Left ventricle myocardium inferior (tissue), 1 donor: ENCODE results near the gene SPPL2B. TPM values are rescaled to one million over a fixed set of nuclear protein-coding genes. Genes with fewer than 3 reads are reported as not detected.
"Not testable (repeated sequence)": the region's sequence is repeated elsewhere in the genome, so short reads cannot be mapped to it uniquely, and the experiment has no call there.

Experiments
- DNase-seq: peaks from one replicate; pipeline ENCODE4 v3.0.0-alpha.2; 2020
- H3K27ac ChIP-seq: fragments of 200-600 bp; replicated peaks from 2 replicates; pipeline ENCODE4 v1.8.0; 2021
- H3K27me3 ChIP-seq: fragments of 200-600 bp; 2 replicates; pipeline ENCODE4 v1.8.0; 2021; ENCODE audit warnings: low read depth
- H3K36me3 ChIP-seq: fragments of 200-600 bp; 2 replicates; pipeline ENCODE4 v1.8.0; 2021
- H3K4me1 ChIP-seq: fragments of 200-600 bp; 2 replicates; pipeline ENCODE4 v1.8.0; 2021
- H3K4me3 ChIP-seq: fragments of 200-600 bp; 2 replicates; pipeline ENCODE4 v1.8.0; 2021; ENCODE audit warnings: mild to moderate bottlenecking, moderate library complexity
- H3K9me3 ChIP-seq: fragments of 200-600 bp; replicated peaks from 2 replicates; pipeline ENCODE4 v1.8.0; 2021
- CTCF ChIP-seq: fragments of 200-600 bp; IDR thresholded peaks from 2 replicates; pipeline ENCODE4 v1.8.0; 2021; ENCODE audit warnings: antibody characterized with exemption, mild to moderate bottlenecking, borderline replicate concordance
- intact Hi-C: fragments of 100-400 bp; cut with micrococcal nuclease; formaldehyde crosslinking; loops from one replicate; pipeline ENCODE4 v1.11.0; 2022
- long read RNA-seq: library from polyadenylated mRNA; unstranded; transcript quantifications from one replicate; pipeline ENCODE4 v2.0.0, GENCODE V29; 2021
- total RNA-seq: library from RNA; stranded (reverse); fragmentation: NEBNext Ultra II Directional; extraction: Animal tissue kit (Norgen Biotek cat#: 25700); gene quantifications from one replicate; pipeline ENCODE4 v1.2.1, GENCODE V29; 2021
- donor health status: DM: no; HTN: yes; CAD: no; lungs with severe emphysema.

The SPPL2B gene
- total RNA-seq = 26.2 TPM
- long read RNA-seq, transcript SPPL2B-209 (15 exons, 3,456 nt) = major isoform, 20 of 53 reads
- long read RNA-seq, partial matches to known transcripts = 11 of 53 reads
- long read RNA-seq, other reads (novel, unspliced or antisense) = 20 of 53 reads

GRCh38 chr19:2328401-2329148, at the start of gene SPPL2B, which contains the start of gene LSM7:
SPPL2B (plus strand) TSS chr19:2328684; CDS start chr19:2328710, 26 bp downstream.
LSM7 (minus strand) TSS chr19:2328586; CDS start chr19:2328566, 20 bp downstream.
- Histone ChIP-seq H3K4me3 (peak within 1 kb of the TSS; percentile 97), H3K36me3 (peaks cover 13% of the 10 kb centered on the region), H3K27me3 (no peaks in the 10 kb centered on the region), H3K4me1 (peaks cover 68% of the 10 kb centered on the region), H3K9me3 (no peaks in the 10 kb centered on the region), H3K27ac (peak within 1 kb of the TSS; percentile 88)
- intact Hi-C loops = no loop called here
- TF ChIP-seq CTCF = no peak
- peak; percentile 90 for DNase-seq

- TF ChIP-seq CTCF = no peak
- intact Hi-C loops = no loop called here
- no peak for DNase-seq
- Histone ChIP-seq H3K27ac (no peak overlapping the region), H3K9me3 (no peaks in the 10 kb centered on the region), H3K36me3 (no peaks in the 10 kb centered on the region), H3K27me3 (peaks cover 23% of the 10 kb centered on the region), H3K4me3 (no peak overlapping the region), H3K4me1 (peaks cover 23% of the 10 kb centered on the region)
Observed at GRCh38 chr19:2280633-2281264, 47.7 kb upstream of the SPPL2B start.

- Histone ChIP-seq H3K27me3 (peaks cover 30% of the 10 kb centered on the region), H3K4me1 (peaks cover 16% of the 10 kb centered on the region), H3K4me3 (peak overlapping the region; percentile 64), H3K27ac (peak overlapping the region; percentile 63)
- H3K36me3 ChIP-seq, intact Hi-C loops, H3K9me3 ChIP-seq, DNase-seq: not testable (repeated sequence)
Observed at GRCh38 chr19:2281265-2282061, 47.0 kb upstream of the SPPL2B start.

- Histone ChIP-seq H3K27me3 (peaks cover 38% of the 10 kb centered on the region), H3K9me3 (no peaks in the 10 kb centered on the region), H3K27ac (peak within 1 kb of the TSS; percentile 63), H3K4me1 (peaks cover 14% of the 10 kb centered on the region), H3K36me3 (no peaks in the 10 kb centered on the region), H3K4me3 (peak within 1 kb of the TSS; percentile 64)
- intact Hi-C loops = no loop called here
- no peak for TF ChIP-seq CTCF
- DNase-seq = peak; percentile 87
Observed at GRCh38 chr19:2282062-2282861, 46.2 kb upstream of the SPPL2B start, which contains the start of gene PEAK3. PEAK3 (minus strand) TSS chr19:2282175; CDS start chr19:2280931, 1,244 bp downstream.

GRCh38 chr19:2282862-2283237, 45.6 kb upstream of the SPPL2B start:
- Histone ChIP-seq H3K27me3 (peaks cover 44% of the 10 kb centered on the region), H3K27ac (no peak overlapping the region), H3K9me3 (no peaks in the 10 kb centered on the region), H3K4me3 (peak overlapping the region; percentile 64), H3K36me3 (no peaks in the 10 kb centered on the region), H3K4me1 (peaks cover 14% of the 10 kb centered on the region)
- no peak for DNase-seq
- intact Hi-C loops = no loop called here
- no peak for TF ChIP-seq CTCF
